Neutrophil (primary cell): ENCODE results near the gene PTGIR.

ENCODE experiments used
- H3K27ac ChIP-seq: fragments of 200-600 bp; sonication (generic); 2 replicates; pipeline ENCODE4 v1.5.1; 2016; ENCODE audit warnings: mild to moderate bottlenecking, moderate library complexity
- H3K27me3 ChIP-seq: fragments of 200-600 bp; sonication (generic); 2 replicates; pipeline ENCODE4 v1.6.0; 2016; ENCODE audit warnings: mild to moderate bottlenecking
- H3K36me3 ChIP-seq: fragments of 200-600 bp; sonication (generic); 2 replicates; pipeline ENCODE4 v1.5.1; 2017
- H3K4me1 ChIP-seq, 2 experiments: fragments of 200-600 bp in 1 of 2; sonication (generic) in 1 of 2; 1 replicate in 1 of 2; 2 replicates in 1 of 2; pipeline versions ENCODE4 v1.5.1 to v1.6.1; 2013 to 2016; ENCODE audit warnings: low read depth in 1 of 2, low read length in 1 of 2, mild to moderate bottlenecking in 1 of 2, moderate library complexity in 1 of 2; ENCODE audit not compliant: control insufficient read depth in 1 of 2, insufficient read depth in 1 of 2
- H3K4me3 ChIP-seq, 2 experiments: fragments of 200-600 bp in 1 of 2; sonication (generic) in 1 of 2; 1 replicate in 1 of 2; 2 replicates in 1 of 2; pipeline ENCODE4 v1.5.1; 2013 to 2016; ENCODE audit warnings: low read depth in 1 of 2, low read length in 1 of 2, mild to moderate bottlenecking in 1 of 2, moderate library complexity in 1 of 2
- H3K9me3 ChIP-seq: fragments of 200-600 bp; sonication (generic); 2 replicates; pipeline ENCODE4 v1.5.1; 2016
- CTCF ChIP-seq: fragments of 200-600 bp; sonication (generic); IDR thresholded peaks from 2 replicates; pipeline ENCODE4 v1.5.1; 2016; ENCODE audit warnings: antibody characterized with exemption

Gene PTGIR

GRCh38 chr19:46654621-46655152 lies 29.8 kb upstream of the PTGIR start:
- H3K9me3 ChIP-seq: no peaks in the 10 kb centered on the region
- H3K36me3 ChIP-seq: no peaks in the 10 kb centered on the region
- peaks cover 97% of the 10 kb centered on the region for H3K27me3 ChIP-seq
- H3K4me1 ChIP-seq: peaks cover 3 to 5% of the 10 kb centered on the region in 2 experiments
- no peak for TF ChIP-seq CTCF
- H3K27ac ChIP-seq: no peak overlapping the region
- no peak overlapping the region for H3K4me3 ChIP-seq

GRCh38 chr19:46650445-46650844 lies 25.6 kb upstream of the PTGIR start:
- no peaks in the 10 kb centered on the region for H3K9me3 ChIP-seq
- no peaks in the 10 kb centered on the region for H3K36me3 ChIP-seq
- no peak for TF ChIP-seq CTCF
- peaks cover 100% of the 10 kb centered on the region for H3K27me3 ChIP-seq
- no peak overlapping the region for H3K27ac ChIP-seq
- H3K4me3 ChIP-seq: no peak overlapping the region
- H3K4me1 ChIP-seq: no peaks in the 10 kb centered on the region

- H3K4me1 ChIP-seq: no peaks in the 10 kb centered on the region
- H3K36me3 ChIP-seq: no peaks in the 10 kb centered on the region
- H3K27me3 ChIP-seq: peaks cover 100% of the 10 kb centered on the region
- no peak for TF ChIP-seq CTCF
- H3K4me3 ChIP-seq: no peak overlapping the region
- no peak overlapping the region for H3K27ac ChIP-seq
- no peaks in the 10 kb centered on the region for H3K9me3 ChIP-seq
Measured at GRCh38 chr19:46648961-46649960, 24.4 kb upstream of the PTGIR start.

- H3K36me3 ChIP-seq: no peaks in the 10 kb centered on the region
- peaks cover 98% of the 10 kb centered on the region for H3K27me3 ChIP-seq
- H3K9me3 ChIP-seq: no peaks in the 10 kb centered on the region
- no peak overlapping the region for H3K4me3 ChIP-seq
- TF ChIP-seq CTCF: no peak
- H3K27ac ChIP-seq: no peak overlapping the region
- H3K4me1 ChIP-seq: no peaks in the 10 kb centered on the region
Measured at GRCh38 chr19:46648060-46648960, 23.4 kb upstream of the PTGIR start.

- H3K27me3 ChIP-seq: peaks cover 98% of the 10 kb centered on the region
Measured at GRCh38 chr19:46646402-46646801, 21.5 kb upstream of the PTGIR start.

More at GRCh38 chr19:46646402-46646801, 21.5 kb upstream of the PTGIR start:
- Histone ChIP-seq H3K9me3 (no peaks in the 10 kb centered on the region), H3K4me1 (no peaks in the 10 kb centered on the region), H3K27ac (no peak overlapping the region), H3K4me3 (no peak overlapping the region), H3K36me3 (no peaks in the 10 kb centered on the region)
- TF ChIP-seq CTCF: no peak
